Measurements from ENCODE around the gene CIBAR2. TPM values are rescaled to one million over a fixed set of nuclear protein-coding genes. Genes with fewer than 3 reads are reported as not detected.

The CIBAR2 gene
- polyA plus RNA-seq, 6 donors from 2014 or later = not detected

DNA sequence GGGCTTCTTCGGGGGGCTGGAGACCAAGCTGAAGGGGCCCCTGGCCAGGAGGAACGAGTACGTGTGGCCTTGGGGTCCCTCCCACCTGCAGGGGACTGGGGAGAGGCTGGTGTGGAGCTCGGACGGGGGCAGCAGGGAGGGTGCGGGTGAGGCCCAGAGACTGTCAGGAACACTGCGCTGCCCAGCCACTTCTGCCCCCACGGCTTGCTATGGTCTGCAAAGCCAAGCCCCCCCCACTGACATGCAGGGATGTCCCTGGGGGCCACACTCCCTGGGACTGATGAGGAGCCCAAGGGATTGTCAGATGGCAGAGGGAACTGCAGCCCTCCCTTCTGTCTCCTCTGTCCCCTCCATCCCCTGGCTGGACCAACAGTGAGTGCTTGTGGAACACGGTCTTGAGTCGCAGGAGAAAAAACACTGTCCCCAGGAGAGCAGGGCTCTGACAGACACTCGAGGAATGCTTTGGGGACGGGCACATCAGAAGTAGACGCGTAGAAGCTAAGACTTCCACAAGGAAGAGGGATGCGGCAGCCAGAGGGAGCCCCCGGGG is 34.6 kb downstream of the CIBAR2 start:
- peaks cover 0 to 28% (median 22%) of the 10 kb centered on the region in 3 donors for H3K27me3 Mint-ChIP-seq
- H3K9me3 Mint-ChIP-seq = no peaks in the 10 kb centered on the region
- no peak overlapping the region for H3K27ac Mint-ChIP-seq
- DNase-seq (no peak), ATAC-seq (ENCODE audit: low read depth in 2 of 2) (no peak)
- H3K4me3 Mint-ChIP-seq = no peak overlapping the region
- H3K4me1 Mint-ChIP-seq = peaks cover 10 to 15% (median 14%) of the 10 kb centered on the region in 3 donors
- no peaks in the 10 kb centered on the region for H3K36me3 Mint-ChIP-seq

DNA sequence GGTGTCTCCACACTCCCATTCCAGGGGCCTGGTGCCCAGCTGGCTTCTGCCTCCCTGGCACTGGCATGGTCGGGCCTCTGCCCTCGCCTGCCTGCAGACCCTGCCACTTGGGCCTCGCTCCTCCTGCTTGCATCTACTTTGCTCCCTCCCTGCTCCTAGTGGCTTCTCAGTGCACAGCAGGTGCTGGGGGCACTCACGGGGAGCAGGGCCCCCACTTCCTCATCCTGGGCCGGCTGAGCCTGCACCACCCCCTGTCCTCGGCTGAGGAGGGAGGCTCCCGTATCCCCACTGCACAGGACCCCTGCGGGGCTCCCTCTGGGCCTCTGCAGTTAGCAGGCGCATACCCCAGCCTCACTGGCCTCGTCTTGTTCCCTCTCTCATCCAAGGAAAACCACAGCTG is 35.2 kb downstream of the CIBAR2 start:
- Mint-ChIP-seq H3K4me1 (peaks cover 4 to 10% (median 8%) of the 10 kb centered on the region in 3 donors), H3K36me3 (no peaks in the 10 kb centered on the region), H3K27ac (no peak overlapping the region), H3K9me3 (no peaks in the 10 kb centered on the region), H3K4me3 (peak overlapping the region in 1 of 8 donors; percentile 69), H3K27me3 (peaks cover 0 to 28% (median 22%) of the 10 kb centered on the region in 3 donors)
- DNase-seq (no peak), ATAC-seq (ENCODE audit: low read depth in 2 of 2) (peak; percentile 45 to 75)

DNA sequence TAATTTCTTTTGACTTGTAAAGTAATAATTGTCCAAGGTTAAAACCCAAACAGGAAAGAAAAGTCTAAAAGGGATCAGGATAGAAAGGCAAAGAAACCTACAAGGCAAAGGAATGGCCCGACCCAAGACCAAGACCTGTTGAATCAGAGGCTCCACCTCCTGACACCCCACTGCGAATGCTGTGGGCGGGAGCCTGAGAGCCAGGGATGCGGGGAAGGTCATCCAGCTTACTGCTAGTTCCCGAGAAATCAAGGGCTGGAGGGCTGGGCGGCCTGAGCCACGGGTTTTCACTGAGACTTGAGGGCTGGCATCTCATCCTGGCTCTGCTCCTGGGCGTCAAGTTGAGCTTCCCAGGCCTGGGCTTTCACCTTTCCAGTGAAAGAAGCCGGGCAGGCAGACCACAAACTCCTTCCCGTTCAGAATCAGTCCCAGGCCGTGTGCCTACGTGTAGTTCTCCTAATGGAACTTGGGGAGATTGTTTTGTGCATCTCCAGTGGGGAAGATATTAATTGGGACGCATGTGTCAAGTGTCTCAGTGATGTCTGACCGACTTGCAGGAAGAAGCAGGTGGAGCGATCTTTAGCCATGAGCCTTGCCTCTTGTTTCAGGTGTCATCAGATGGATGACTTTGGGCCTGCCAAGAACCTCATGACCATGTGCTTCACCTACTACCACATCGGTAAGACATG is 36.9 kb downstream of the CIBAR2 start:
- Mint-ChIP-seq H3K27me3 (peaks cover 0 to 28% (median 18%) of the 10 kb centered on the region in 3 donors), H3K4me1 (peaks cover 3 to 13% (median 8%) of the 10 kb centered on the region in 3 donors), H3K36me3 (no peaks in the 10 kb centered on the region), H3K9me3 (no peaks in the 10 kb centered on the region), H3K27ac (no peak overlapping the region), H3K4me3 (no peak overlapping the region)
- no peak for ATAC-seq (ENCODE audit: low read depth in 2 of 2)
- no peak for DNase-seq

DNA sequence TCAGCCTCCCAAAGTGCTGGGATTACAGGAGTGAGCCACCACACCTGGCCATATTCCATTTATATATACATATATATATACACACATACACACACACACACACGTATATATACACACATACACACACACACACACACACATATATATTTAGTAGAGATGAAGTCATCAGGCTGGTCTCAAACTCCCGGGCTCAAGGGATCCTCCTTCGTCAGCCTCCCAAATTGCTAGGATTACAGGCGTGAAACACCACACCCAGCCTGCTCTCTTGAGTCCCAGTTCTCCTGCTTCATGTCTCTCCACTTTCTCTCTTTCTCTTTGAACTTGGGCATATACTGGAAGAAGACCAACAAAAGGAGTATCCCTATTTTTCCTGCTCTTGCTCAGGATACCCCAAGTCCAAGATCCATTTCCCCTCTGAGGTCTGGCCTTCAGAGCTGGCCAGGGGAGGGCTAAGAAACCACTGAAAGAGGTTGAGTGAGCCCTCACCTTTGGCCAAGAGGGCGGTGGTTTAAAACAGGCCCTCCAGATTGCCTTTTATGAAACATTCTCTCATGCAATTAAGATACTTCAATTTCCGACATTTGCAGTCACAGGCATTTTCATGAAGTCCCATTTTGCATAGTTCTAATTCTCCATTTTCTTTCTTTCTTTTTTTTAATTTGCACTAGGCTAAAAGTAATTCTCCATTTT is 37.9 kb downstream of the CIBAR2 start:
- no peaks in the 10 kb centered on the region for H3K36me3 Mint-ChIP-seq
- peaks cover 3 to 13% (median 8%) of the 10 kb centered on the region in 3 donors for H3K4me1 Mint-ChIP-seq
- H3K4me3 Mint-ChIP-seq = no peak overlapping the region
- no peaks in the 10 kb centered on the region for H3K9me3 Mint-ChIP-seq
- ATAC-seq (ENCODE audit: low read depth in 2 of 2) (no peak), DNase-seq (no peak)
- H3K27me3 Mint-ChIP-seq = peaks cover 0 to 28% (median 18%) of the 10 kb centered on the region in 3 donors
- H3K27ac Mint-ChIP-seq = no peak overlapping the region

DNA sequence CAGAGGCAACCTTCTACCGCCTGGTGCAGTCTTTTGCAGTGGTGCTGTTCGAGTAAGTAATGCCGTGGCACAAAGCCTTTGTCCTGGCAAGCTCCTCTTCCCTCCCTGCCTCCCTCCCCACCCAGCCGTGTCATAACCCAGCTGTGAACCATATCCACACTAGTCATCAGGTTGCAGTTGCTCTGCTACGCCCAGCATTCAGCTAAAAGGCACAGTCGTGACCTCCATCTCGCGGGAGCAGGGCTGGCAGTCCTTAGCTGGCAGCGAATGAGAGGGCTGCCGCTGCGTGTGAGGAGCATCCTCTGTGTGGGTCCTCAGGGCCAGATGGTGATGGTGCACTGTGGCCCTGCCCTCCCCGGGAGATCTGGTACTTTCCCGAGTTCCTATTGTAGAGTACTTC is 39.3 kb downstream of the CIBAR2 start:
- no peaks in the 10 kb centered on the region for H3K36me3 Mint-ChIP-seq
- peaks cover 3 to 13% (median 8%) of the 10 kb centered on the region in 3 donors for H3K4me1 Mint-ChIP-seq
- H3K27me3 Mint-ChIP-seq = peaks cover 0 to 22% (median 17%) of the 10 kb centered on the region in 3 donors
- H3K4me3 Mint-ChIP-seq = no peak overlapping the region
- DNase-seq = no peak
- no peaks in the 10 kb centered on the region for H3K9me3 Mint-ChIP-seq
- ATAC-seq (ENCODE audit: low read depth in 2 of 2) = no peak
- H3K27ac Mint-ChIP-seq = no peak overlapping the region

DNA sequence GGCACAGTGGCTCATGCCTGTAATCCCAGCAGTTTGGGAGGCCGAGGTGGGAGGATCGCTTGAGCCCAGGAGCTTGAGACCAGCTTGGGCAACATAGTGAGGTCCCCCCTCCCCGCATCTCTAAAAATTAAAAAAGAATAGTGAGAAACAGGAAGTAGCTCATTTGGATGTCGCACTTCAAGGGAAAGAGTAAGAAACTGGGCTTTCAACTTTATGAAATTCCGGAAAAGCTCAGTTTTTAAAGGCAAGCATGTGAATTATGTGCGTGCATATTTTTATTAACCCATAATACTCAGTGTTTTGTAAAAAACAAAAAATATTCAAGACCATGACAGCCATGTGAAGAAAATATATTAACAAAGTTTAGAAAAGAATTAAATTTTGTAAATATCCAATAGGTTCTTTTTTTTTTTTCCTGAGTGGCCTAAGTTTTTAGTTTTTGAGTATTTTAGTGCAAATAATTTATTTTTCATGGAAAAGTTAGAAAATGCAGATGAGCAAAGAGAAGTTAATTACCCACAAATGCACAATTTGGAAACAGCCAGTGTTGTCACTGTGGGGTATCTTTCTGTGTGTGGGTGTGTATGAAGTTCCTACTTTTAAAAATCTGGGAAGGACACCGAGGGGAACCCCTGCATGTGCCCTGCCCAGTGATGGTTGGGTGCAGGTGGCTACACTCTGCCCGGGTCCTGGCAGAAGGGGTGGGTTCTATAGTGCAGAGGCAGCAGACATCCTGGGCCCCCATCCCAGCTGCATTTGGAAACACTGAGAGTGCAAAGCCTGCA is 40.0 kb downstream of the CIBAR2 start:
- DNase-seq (no peak), ATAC-seq (ENCODE audit: low read depth in 2 of 2) (no peak)
- peaks cover 3 to 12% (median 8%) of the 10 kb centered on the region in 3 donors for H3K4me1 Mint-ChIP-seq
- H3K36me3 Mint-ChIP-seq = no peaks in the 10 kb centered on the region
- H3K4me3 Mint-ChIP-seq = no peak overlapping the region
- H3K9me3 Mint-ChIP-seq = no peaks in the 10 kb centered on the region
- peaks cover 0 to 15% (median 10%) of the 10 kb centered on the region in 3 donors for H3K27me3 Mint-ChIP-seq
- H3K27ac Mint-ChIP-seq = no peak overlapping the region

DNA sequence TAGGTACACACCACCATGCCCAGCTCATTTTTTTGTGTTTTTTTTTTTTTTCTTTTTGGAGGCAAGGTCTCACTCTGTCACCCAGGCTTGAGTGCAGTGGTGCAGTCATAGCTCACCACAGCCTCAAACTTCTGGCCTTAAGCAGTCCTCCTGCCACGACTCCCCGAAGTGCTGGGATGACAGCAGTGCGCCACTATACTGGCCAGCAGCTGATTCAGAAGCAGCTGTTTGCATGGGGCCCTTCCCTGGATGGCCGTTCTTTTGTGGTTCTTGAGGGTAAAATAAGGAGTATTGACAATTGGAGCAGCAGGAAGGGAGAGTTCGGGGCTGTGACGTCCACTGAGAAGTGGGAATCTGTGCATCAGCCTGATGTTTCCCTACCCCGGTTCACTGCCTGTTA is 43.1 kb downstream of the CIBAR2 start:
- H3K4me3 Mint-ChIP-seq = no peak overlapping the region
- no peaks in the 10 kb centered on the region for H3K9me3 Mint-ChIP-seq
- ATAC-seq (ENCODE audit: low read depth in 2 of 2) (no peak), DNase-seq (no peak)
- no peaks in the 10 kb centered on the region for H3K36me3 Mint-ChIP-seq
- H3K4me1 Mint-ChIP-seq = peaks cover 0 to 3% (median 3%) of the 10 kb centered on the region in 3 donors
- H3K27ac Mint-ChIP-seq = no peak overlapping the region
- peaks cover 0 to 11% (median 10%) of the 10 kb centered on the region in 3 donors for H3K27me3 Mint-ChIP-seq

DNA sequence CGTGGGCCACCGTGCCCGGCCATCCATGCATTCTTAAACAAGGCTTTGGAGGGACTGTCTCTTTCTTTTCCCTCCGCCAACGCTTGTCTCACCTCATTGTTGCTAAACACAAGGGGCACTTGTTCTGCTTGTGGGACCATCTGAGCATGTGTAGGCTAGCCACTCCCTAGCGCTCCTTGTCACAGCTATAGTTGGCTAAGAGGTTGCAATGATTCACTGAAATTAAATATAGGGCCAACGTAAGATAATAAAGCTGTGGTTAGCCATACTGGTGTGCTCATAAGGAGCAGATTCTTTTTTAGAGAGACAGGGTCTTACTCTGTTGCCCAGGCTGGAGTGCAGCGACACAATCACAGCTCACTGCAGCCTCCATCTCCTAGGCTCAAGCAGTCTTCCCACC is 43.5 kb downstream of the CIBAR2 start:
- H3K36me3 Mint-ChIP-seq = no peaks in the 10 kb centered on the region
- peaks cover 0 to 3% (median 3%) of the 10 kb centered on the region in 3 donors for H3K4me1 Mint-ChIP-seq
- H3K27me3 Mint-ChIP-seq = peaks cover 0 to 11% (median 10%) of the 10 kb centered on the region in 3 donors
- ATAC-seq (ENCODE audit: low read depth in 2 of 2) = no peak
- no peak for DNase-seq
- no peak overlapping the region for H3K4me3 Mint-ChIP-seq
- no peak overlapping the region for H3K27ac Mint-ChIP-seq
- no peaks in the 10 kb centered on the region for H3K9me3 Mint-ChIP-seq

DNA sequence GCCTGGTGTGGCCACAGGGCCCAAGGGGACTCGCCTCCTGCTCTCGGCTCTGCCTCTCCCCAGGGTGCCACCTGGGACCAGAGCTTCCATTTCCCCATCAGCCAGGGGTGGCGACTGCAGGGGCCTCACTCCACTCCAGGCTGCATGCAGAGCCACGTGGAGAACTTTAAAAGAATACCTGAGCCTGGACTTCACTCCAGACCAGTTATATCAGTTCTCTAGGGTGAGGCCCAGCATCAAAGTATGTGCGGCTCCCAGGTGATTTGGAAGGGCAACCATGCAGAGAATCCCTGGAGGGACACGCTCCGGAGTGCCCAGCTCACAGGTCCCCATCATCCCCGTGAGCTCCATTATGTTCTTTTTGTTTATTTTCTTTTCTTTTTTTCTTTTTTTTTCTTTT is 44.8 kb downstream of the CIBAR2 start:
- Mint-ChIP-seq H3K4me1 (peaks cover 0 to 6% (median 3%) of the 10 kb centered on the region in 3 donors), H3K27ac (no peak overlapping the region), H3K36me3 (no peaks in the 10 kb centered on the region), H3K27me3 (peaks cover 0 to 11% (median 10%) of the 10 kb centered on the region in 3 donors), H3K9me3 (no peaks in the 10 kb centered on the region), H3K4me3 (no peak overlapping the region)
- no peak for ATAC-seq (ENCODE audit: low read depth in 2 of 2)
- no peak for DNase-seq

DNA sequence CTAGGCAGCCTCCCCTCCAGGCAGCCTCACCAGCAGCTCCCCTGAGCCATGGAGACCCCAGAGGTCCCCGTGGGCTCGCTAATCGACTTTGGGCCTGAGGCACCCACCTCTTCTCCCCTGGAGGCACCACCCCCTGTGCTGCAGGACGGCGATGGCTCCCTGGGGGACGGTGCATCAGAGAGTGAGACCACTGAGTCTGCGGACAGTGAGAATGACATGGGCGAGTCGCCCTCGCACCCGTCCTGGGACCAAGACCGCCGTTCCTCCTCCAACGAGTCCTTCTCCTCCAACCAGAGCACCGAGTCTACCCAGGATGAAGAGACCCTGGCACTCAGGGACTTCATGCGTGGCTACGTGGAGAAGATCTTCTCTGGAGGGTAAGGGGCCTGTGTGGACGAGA is 45.2 kb downstream of the CIBAR2 start:
- ATAC-seq (ENCODE audit: low read depth in 2 of 2) = no peak
- Mint-ChIP-seq H3K27me3 (peaks cover 4 to 11% (median 10%) of the 10 kb centered on the region in 3 donors), H3K36me3 (no peaks in the 10 kb centered on the region), H3K9me3 (no peaks in the 10 kb centered on the region), H3K4me3 (no peak overlapping the region), H3K4me1 (peaks cover 3 to 11% (median 4%) of the 10 kb centered on the region in 3 donors), H3K27ac (no peak overlapping the region)
- no peak for DNase-seq

DNA sequence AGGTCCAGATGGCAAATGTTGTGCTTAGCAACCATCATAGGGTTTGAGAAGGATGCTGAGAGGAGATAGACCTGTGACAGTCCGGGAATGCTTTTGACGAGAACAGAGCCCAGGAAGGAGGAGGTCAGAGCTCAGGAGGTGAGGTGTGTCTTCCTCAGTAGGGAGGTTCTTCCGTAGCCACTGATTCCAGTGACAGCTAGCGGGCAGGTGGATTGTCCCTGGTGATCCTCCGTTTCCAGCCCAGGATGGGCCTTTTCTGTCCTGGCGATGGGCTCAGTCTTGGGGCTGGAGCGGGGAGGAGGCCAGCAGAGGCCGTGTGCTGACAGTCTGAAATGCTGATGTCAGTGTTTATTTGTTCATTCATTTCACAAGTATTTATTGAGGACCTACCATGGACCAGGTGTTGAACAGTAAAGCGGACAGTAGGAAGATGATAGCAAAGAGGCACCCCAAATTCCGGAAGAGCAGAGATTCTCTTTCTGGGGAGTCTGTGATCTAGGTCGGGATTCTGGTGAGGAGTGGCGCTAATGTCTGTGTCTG is 45.9 kb downstream of the CIBAR2 start:
- H3K9me3 Mint-ChIP-seq = no peaks in the 10 kb centered on the region
- H3K4me3 Mint-ChIP-seq = no peak overlapping the region
- peaks cover 7 to 11% (median 10%) of the 10 kb centered on the region in 3 donors for H3K27me3 Mint-ChIP-seq
- DNase-seq (no peak), ATAC-seq (ENCODE audit: low read depth in 2 of 2) (no peak)
- peaks cover 9 to 15% (median 9%) of the 10 kb centered on the region in 3 donors for H3K4me1 Mint-ChIP-seq
- H3K27ac Mint-ChIP-seq = no peak overlapping the region
- no peaks in the 10 kb centered on the region for H3K36me3 Mint-ChIP-seq

DNA sequence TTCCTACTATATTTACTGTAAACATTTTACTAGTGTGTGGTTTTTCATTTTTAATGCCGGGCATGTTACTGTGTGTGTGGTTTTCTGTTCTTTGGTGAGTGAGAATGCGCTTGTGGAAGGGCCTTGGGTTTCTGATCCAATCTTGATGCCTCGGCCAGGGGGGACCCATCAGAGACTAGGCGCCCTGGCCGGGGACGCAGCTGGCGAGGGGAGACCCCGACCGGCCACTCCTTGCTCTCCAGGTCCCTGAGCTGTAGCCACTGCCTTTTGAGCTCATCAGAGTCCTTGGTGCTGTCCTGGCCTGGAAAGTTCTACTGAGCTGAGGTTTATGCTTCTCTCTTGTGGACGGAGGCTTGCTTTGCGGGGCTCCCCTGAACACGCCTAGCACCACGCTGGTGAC is 47.2 kb downstream of the CIBAR2 start:
- no peaks in the 10 kb centered on the region for H3K36me3 Mint-ChIP-seq
- H3K27me3 Mint-ChIP-seq = peaks cover 10 to 11% (median 10%) of the 10 kb centered on the region in 3 donors
- ATAC-seq (ENCODE audit: low read depth in 2 of 2) = no peak
- no peak for DNase-seq
- H3K27ac Mint-ChIP-seq = no peak overlapping the region
- peaks cover 10 to 18% (median 13%) of the 10 kb centered on the region in 3 donors for H3K4me1 Mint-ChIP-seq
- no peak overlapping the region for H3K4me3 Mint-ChIP-seq
- H3K9me3 Mint-ChIP-seq = no peaks in the 10 kb centered on the region

DNA sequence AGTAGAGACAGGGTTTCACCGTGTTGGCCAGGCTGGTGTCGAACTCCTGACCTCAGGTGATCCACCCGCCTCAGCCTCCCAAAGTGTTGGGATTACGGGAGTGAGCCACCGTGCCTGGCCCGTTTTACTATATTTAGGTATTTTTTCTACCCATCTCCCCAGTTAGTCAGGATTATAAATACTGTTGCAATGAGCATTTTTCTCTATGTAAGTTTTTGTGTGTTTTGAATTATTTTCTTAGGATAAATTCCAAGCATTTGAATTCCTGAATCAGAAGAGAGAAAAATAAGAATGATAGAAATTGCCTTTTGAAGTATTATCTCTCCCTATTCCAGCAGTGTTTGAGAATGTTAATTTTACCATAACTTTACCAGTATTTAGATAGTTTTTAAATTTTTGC is 48.1 kb downstream of the CIBAR2 start:
- Mint-ChIP-seq H3K4me1 (peaks cover 10 to 18% (median 13%) of the 10 kb centered on the region in 3 donors), H3K36me3 (no peaks in the 10 kb centered on the region), H3K9me3 (no peaks in the 10 kb centered on the region), H3K27ac (no peak overlapping the region), H3K4me3 (no peak overlapping the region), H3K27me3 (peaks cover 10 to 11% (median 10%) of the 10 kb centered on the region in 3 donors)
- ATAC-seq (ENCODE audit: low read depth in 2 of 2) (no peak), DNase-seq (no peak)

Measured in naive B cell (primary cell).